Mesodermal cell (in vitro differentiated cells): ENCODE results near the gene ZNF408. TPM values are rescaled to one million over a fixed set of nuclear protein-coding genes. Genes with fewer than 3 reads are reported as not detected.

ENCODE experiments used
- H3K27ac ChIP-seq: 2 replicates; pipeline ENCODE4 v1.7.0; 2013; ENCODE audit warnings: mild to moderate bottlenecking, low read depth, low read length, moderate library complexity; ENCODE audit not compliant: severe bottlenecking
- H3K36me3 ChIP-seq: 2 replicates; pipeline ENCODE4 v1.7.1; 2013; ENCODE audit warnings: mild to moderate bottlenecking, low read length, moderate library complexity; ENCODE audit not compliant: control insufficient read depth, insufficient read depth
- H3K4me1 ChIP-seq: one replicate; pipeline ENCODE4 v1.7.1; 2013; ENCODE audit warnings: mild to moderate bottlenecking, low read length; ENCODE audit not compliant: insufficient read depth, control insufficient read depth, poor library complexity, severe bottlenecking
- H3K4me3 ChIP-seq: 2 replicates; pipeline ENCODE4 v1.7.0; 2013; ENCODE audit warnings: low read length, control low read depth, mild to moderate bottlenecking; ENCODE audit not compliant: insufficient read depth, poor library complexity, severe bottlenecking; ENCODE audit errors: extremely low read depth
- H3K9me3 ChIP-seq: 2 replicates; pipeline ENCODE4 v1.7.1; 2013; ENCODE audit warnings: mild to moderate bottlenecking, low read length, moderate library complexity; ENCODE audit not compliant: control insufficient read depth
- WGBS, 2 experiments: methylation state at CpG; one replicate each; pipeline ENCODE4 v1.1.5; 2013; ENCODE audit warnings: missing lambda C conversion rate in 2 of 2; ENCODE audit not compliant: insufficient coverage in 2 of 2; 5-methylcytosine and 5-hydroxymethylcytosine counted together
- polyA plus RNA-seq, 2 experiments: library from polyadenylated mRNA; stranded (reverse); fragments of 50-300 nt; gene quantifications; one replicate each; pipeline ENCODE4 v1.2.3, GENCODE V29; 2013

ZNF408 gene
- polyA plus RNA-seq (2013, experiment 1 of 2) = 10.6 TPM
- 6.3 TPM for polyA plus RNA-seq (2013, experiment 2 of 2)

GRCh38 chr11:46700241-46701077, at the start of gene ZNF408, which contains the start of gene ARHGAP1:
TSS of gene ZNF408 (plus strand) at chr11:46701031. CDS start at chr11:46701048, 17 bp downstream.
TSS of gene ARHGAP1 (minus strand) at chr11:46700619. CDS start at chr11:46696107, 4,512 bp downstream.
- H3K9me3 ChIP-seq = no peaks in the 10 kb centered on the region
- peaks cover 26% of the 10 kb centered on the region for H3K4me1 ChIP-seq
- H3K27ac ChIP-seq = peak within 1 kb of the TSS; percentile 97
- 1% methylated on average over 36 to 40 of the region's 44 CpGs for WGBS, 2 experiments
- peak within 1 kb of the TSS; percentile 100 for H3K4me3 ChIP-seq
- H3K36me3 ChIP-seq = peaks cover 51% of the 10 kb centered on the region

- H3K4me1 ChIP-seq = peaks cover 24% of the 10 kb centered on the region
- 95 to 98% methylated on average over 4 of the region's 4 CpGs for WGBS, 2 experiments
- no peaks in the 10 kb centered on the region for H3K9me3 ChIP-seq
- no peak overlapping the region for H3K27ac ChIP-seq
- H3K36me3 ChIP-seq = peaks cover 94% of the 10 kb centered on the region
- H3K4me3 ChIP-seq = no peak overlapping the region
Observed at GRCh38 chr11:46655631-46656030, 45.2 kb upstream of the ZNF408 start.

GRCh38 chr11:46657186-46657585, 43.6 kb upstream of the ZNF408 start:
- Histone ChIP-seq H3K4me1 (peaks cover 18% of the 10 kb centered on the region), H3K36me3 (peaks cover 94% of the 10 kb centered on the region), H3K9me3 (no peaks in the 10 kb centered on the region), H3K4me3 (no peak overlapping the region), H3K27ac (no peak overlapping the region)
- 90 to 100% methylated on average over 1 of the region's 3 CpGs for WGBS, 2 experiments

- no peak overlapping the region for H3K4me3 ChIP-seq
- H3K4me1 ChIP-seq = peaks cover 21% of the 10 kb centered on the region
- no peaks in the 10 kb centered on the region for H3K9me3 ChIP-seq
- no peak overlapping the region for H3K27ac ChIP-seq
- peaks cover 91% of the 10 kb centered on the region for H3K36me3 ChIP-seq
- 94 to 100% methylated on average over 4 of the region's 4 CpGs for WGBS, 2 experiments
Observed at GRCh38 chr11:46658259-46658658, 42.6 kb upstream of the ZNF408 start.

GRCh38 chr11:46659908-46660307, 40.9 kb upstream of the ZNF408 start:
- no peak overlapping the region for H3K4me3 ChIP-seq
- H3K36me3 ChIP-seq = peaks cover 85% of the 10 kb centered on the region
- H3K27ac ChIP-seq = no peak overlapping the region
- H3K4me1 ChIP-seq = peaks cover 37% of the 10 kb centered on the region
- 100% methylated on average over 1 of the region's 1 CpG; no CpG with 5 or more reads in 1 of the 2 experiments for WGBS, 2 experiments
- no peaks in the 10 kb centered on the region for H3K9me3 ChIP-seq

GRCh38 chr11:46661836-46662235, 39.0 kb upstream of the ZNF408 start:
- Histone ChIP-seq H3K27ac (no peak overlapping the region), H3K4me3 (no peak overlapping the region), H3K4me1 (peaks cover 41% of the 10 kb centered on the region), H3K9me3 (no peaks in the 10 kb centered on the region), H3K36me3 (peaks cover 85% of the 10 kb centered on the region)

- Histone ChIP-seq H3K36me3 (peaks cover 85% of the 10 kb centered on the region), H3K27ac (no peak overlapping the region), H3K4me1 (peaks cover 37% of the 10 kb centered on the region), H3K4me3 (no peak overlapping the region), H3K9me3 (no peaks in the 10 kb centered on the region)
Observed at GRCh38 chr11:46662366-46662765, 38.5 kb upstream of the ZNF408 start.

- peaks cover 85% of the 10 kb centered on the region for H3K36me3 ChIP-seq
- 88 to 91% methylated on average over 3 to 4 of the region's 4 CpGs for WGBS, 2 experiments
- no peak overlapping the region for H3K4me3 ChIP-seq
- peak overlapping the region; percentile 74 for H3K27ac ChIP-seq
- peaks cover 30% of the 10 kb centered on the region for H3K4me1 ChIP-seq
- no peaks in the 10 kb centered on the region for H3K9me3 ChIP-seq
Observed at GRCh38 chr11:46663277-46663940, 37.4 kb upstream of the ZNF408 start.

GRCh38 chr11:46664612-46665011, 36.2 kb upstream of the ZNF408 start:
- Histone ChIP-seq H3K4me1 (peaks cover 27% of the 10 kb centered on the region), H3K9me3 (no peaks in the 10 kb centered on the region), H3K27ac (peak overlapping the region; percentile 89), H3K36me3 (peaks cover 86% of the 10 kb centered on the region), H3K4me3 (no peak overlapping the region)
- WGBS, 2 experiments = 61 to 76% methylated on average over 4 of the region's 6 CpGs

- Histone ChIP-seq H3K36me3 (peaks cover 89% of the 10 kb centered on the region), H3K4me3 (no peak overlapping the region), H3K27ac (peak overlapping the region; percentile 89), H3K9me3 (no peaks in the 10 kb centered on the region), H3K4me1 (peaks cover 27% of the 10 kb centered on the region)
- 100% methylated on average over 1 of the region's 1 CpG for WGBS, 2 experiments
Observed at GRCh38 chr11:46665356-46665755, 35.5 kb upstream of the ZNF408 start.

- H3K9me3 ChIP-seq = no peaks in the 10 kb centered on the region
- peaks cover 27% of the 10 kb centered on the region for H3K4me1 ChIP-seq
- no peak overlapping the region for H3K4me3 ChIP-seq
- peaks cover 89% of the 10 kb centered on the region for H3K36me3 ChIP-seq
- peak overlapping the region; percentile 23 for H3K27ac ChIP-seq
- WGBS, 2 experiments = 73 to 85% methylated on average over 3 to 4 of the region's 5 CpGs
Observed at GRCh38 chr11:46666516-46666915, 34.3 kb upstream of the ZNF408 start.
